DOHH2 (cell line): ENCODE results near the gene SYNDIG1.

Experiments
- H3F3A ChIP-seq: fragments of 200-600 bp; sonication (generic), shearing (Covaris generic); 2 replicates; pipeline ENCODE4 v1.6.0; 2016; ENCODE audit warnings: antibody characterized with exemption, mild to moderate bottlenecking; ENCODE audit not compliant: control insufficient read depth, insufficient read depth
- H3K27ac ChIP-seq: fragments of 200-600 bp; sonication (generic); 2 replicates; pipeline ENCODE4 v1.5.1; 2014; ENCODE audit warnings: low read depth, mild to moderate bottlenecking, low read length, moderate library complexity
- H3K27me3 ChIP-seq: fragments of 200-600 bp; sonication (generic); 2 replicates; pipeline ENCODE4 v1.6.1; 2014; ENCODE audit warnings: mild to moderate bottlenecking, low read length, mixed read lengths; ENCODE audit not compliant: control insufficient read depth
- H3K36me3 ChIP-seq: fragments of 200-600 bp; sonication (generic); 2 replicates; pipeline ENCODE4 v1.6.1; 2014; ENCODE audit warnings: mild to moderate bottlenecking, low read length, moderate library complexity, mixed read lengths; ENCODE audit not compliant: control insufficient read depth
- H3K4me1 ChIP-seq: fragments of 200-600 bp; sonication (generic); 2 replicates; pipeline ENCODE4 v1.6.1; 2014; ENCODE audit warnings: mild to moderate bottlenecking, low read length, mixed read lengths; ENCODE audit not compliant: control insufficient read depth
- H3K4me2 ChIP-seq: fragments of 200-600 bp; sonication (generic); 2 replicates; pipeline ENCODE4 v1.6.0; 2014; ENCODE audit warnings: mild to moderate bottlenecking, low read length, moderate library complexity
- H3K4me3 ChIP-seq: fragments of 200-600 bp; sonication (generic); 2 replicates; pipeline ENCODE4 v1.5.1; 2014; ENCODE audit warnings: mild to moderate bottlenecking, low read length, mixed read lengths
- H3K79me2 ChIP-seq: fragments of 200-600 bp; sonication (generic); 2 replicates; pipeline ENCODE4 v1.6.1; 2014; ENCODE audit warnings: mild to moderate bottlenecking, low read length, mixed read lengths; ENCODE audit not compliant: control insufficient read depth
- H3K9me2 ChIP-seq: fragments of 200-600 bp; sonication (generic); replicated peaks from 2 replicates; pipeline ENCODE4 v1.6.1; 2014; ENCODE audit warnings: mild to moderate bottlenecking, low read length, mixed read lengths; ENCODE audit not compliant: control insufficient read depth
- H3K9me3 ChIP-seq: fragments of 200-600 bp; sonication (generic); 2 replicates; pipeline ENCODE4 v1.6.1; 2014; ENCODE audit warnings: antibody characterized with exemption, low read length, mixed read lengths; ENCODE audit not compliant: control insufficient read depth, insufficient read depth
- H4K20me1 ChIP-seq: fragments of 200-600 bp; sonication (generic); 2 replicates; pipeline ENCODE4 v1.6.0; 2014; ENCODE audit warnings: low read depth, mild to moderate bottlenecking, antibody characterized with exemption, low read length, moderate library complexity; ENCODE audit not compliant: control insufficient read depth, insufficient read depth
- EZH2phosphoT487 ChIP-seq: fragments of 200-600 bp; sonication (generic); IDR thresholded peaks from 2 replicates; pipeline ENCODE4 v1.6.1; 2017; ENCODE audit warnings: borderline replicate concordance, mild to moderate bottlenecking, antibody characterized with exemption, low read length, moderate library complexity, mixed read lengths
- TF ChIP-seq, protein P1 (sequence below): fragments of 200-600 bp; sonication (generic); IDR thresholded peaks from one replicate; pipeline ENCODE4 v1.5.1; 2014; ENCODE audit warnings: antibody characterized with exemption, mild to moderate bottlenecking, low read depth, low read length; ENCODE audit not compliant: poor library complexity, severe bottlenecking

The SYNDIG1 gene

DNA sequence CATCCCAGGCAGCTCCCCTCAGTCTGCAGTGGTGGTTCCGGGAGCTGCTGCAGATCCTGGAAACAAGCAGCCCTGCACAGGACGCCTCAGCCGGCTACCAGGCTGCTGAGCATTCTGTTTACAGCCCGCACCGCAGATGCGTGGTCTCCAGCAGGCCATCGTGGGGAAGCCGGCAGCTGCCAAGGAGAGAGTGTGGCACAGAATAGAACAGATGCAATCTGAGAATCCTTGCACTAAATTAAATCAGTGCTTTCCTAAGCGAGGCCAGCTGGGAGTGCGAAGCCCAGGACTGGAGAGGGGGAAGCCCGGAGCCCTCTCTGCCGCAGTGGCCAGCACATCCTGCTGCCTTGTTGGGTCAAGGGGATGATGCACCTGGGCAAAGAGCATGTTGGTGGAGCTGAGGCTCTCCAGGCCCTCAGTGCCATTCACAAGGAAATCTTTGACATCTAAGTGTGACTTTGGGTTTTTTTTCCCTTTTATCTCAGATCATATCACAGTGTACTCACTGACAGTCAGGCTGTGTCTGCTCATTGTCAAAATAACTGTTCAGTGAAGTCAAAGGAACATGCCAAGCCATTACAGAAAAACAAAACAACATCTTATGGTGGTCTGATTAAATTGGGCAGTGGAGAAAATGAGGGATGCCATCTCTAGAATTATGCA, 118.1 kb downstream of the SYNDIG1 start:
- Histone ChIP-seq H3K36me3 (no peaks in the 10 kb centered on the region), H3K27ac (no peak overlapping the region), H3K27me3 (no peaks in the 10 kb centered on the region), H3K4me1 (peaks cover 7% of the 10 kb centered on the region; the same call in 1 of the 2 replicates), H3K9me3 (no peaks in the 10 kb centered on the region), H3K9me2 (no peaks in the 10 kb centered on the region), H3F3A (no peaks in the 10 kb centered on the region), H3K4me2 (no peak overlapping the region), H3K79me2 (no peaks in the 10 kb centered on the region), H4K20me1 (no peaks in the 10 kb centered on the region), H3K4me3 (no peak overlapping the region)
- no peak for TF ChIP-seq EZH2phosphoT487
- TF ChIP-seq, protein P1, sequence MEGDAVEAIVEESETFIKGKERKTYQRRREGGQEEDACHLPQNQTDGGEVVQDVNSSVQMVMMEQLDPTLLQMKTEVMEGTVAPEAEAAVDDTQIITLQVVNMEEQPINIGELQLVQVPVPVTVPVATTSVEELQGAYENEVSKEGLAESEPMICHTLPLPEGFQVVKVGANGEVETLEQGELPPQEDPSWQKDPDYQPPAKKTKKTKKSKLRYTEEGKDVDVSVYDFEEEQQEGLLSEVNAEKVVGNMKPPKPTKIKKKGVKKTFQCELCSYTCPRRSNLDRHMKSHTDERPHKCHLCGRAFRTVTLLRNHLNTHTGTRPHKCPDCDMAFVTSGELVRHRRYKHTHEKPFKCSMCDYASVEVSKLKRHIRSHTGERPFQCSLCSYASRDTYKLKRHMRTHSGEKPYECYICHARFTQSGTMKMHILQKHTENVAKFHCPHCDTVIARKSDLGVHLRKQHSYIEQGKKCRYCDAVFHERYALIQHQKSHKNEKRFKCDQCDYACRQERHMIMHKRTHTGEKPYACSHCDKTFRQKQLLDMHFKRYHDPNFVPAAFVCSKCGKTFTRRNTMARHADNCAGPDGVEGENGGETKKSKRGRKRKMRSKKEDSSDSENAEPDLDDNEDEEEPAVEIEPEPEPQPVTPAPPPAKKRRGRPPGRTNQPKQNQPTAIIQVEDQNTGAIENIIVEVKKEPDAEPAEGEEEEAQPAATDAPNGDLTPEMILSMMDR, result no peak

DNA sequence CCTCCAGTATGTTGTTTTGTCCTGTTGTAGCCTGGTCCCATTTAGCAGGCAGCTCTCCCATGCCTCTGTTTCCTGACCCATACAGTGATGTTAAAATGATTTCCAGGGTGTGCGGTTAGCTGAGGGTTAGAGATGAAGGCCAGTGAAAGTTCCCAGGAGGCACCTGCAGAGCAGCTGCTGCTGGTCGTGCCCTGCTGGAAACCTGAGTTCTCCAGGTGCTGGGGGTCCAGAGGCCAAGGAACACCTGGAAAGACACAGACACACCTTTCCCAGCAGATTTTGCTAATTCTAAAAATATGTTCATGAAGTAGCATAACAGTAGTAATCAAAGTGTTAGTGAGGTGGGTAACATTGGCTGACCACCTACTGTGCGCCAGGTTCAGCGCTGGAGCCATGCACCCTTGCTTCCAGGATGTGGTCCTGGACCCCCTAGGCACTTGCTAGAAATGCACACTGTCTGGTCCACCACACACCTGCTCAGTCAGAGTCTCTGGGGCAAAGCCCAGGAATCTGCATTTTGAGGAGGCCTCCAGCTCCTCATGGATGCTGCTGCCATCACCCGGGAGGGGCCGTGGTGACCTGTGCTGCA, 118.7 kb downstream of the SYNDIG1 start:
- H3K4me3 ChIP-seq, result no peak overlapping the region
- H3K79me2 ChIP-seq, result no peaks in the 10 kb centered on the region
- peaks cover 7% of the 10 kb centered on the region; the same call in 1 of the 2 replicates for H3K4me1 ChIP-seq
- H3K36me3 ChIP-seq, result no peaks in the 10 kb centered on the region
- no peak overlapping the region for H3K27ac ChIP-seq
- no peaks in the 10 kb centered on the region for H3F3A ChIP-seq
- H3K9me2 ChIP-seq, result no peaks in the 10 kb centered on the region
- H3K9me3 ChIP-seq, result no peaks in the 10 kb centered on the region
- no peaks in the 10 kb centered on the region for H4K20me1 ChIP-seq
- no peak overlapping the region for H3K4me2 ChIP-seq
- H3K27me3 ChIP-seq, result no peaks in the 10 kb centered on the region
- TF ChIP-seq, protein P1, result no peak
- TF ChIP-seq EZH2phosphoT487, result no peak

DNA sequence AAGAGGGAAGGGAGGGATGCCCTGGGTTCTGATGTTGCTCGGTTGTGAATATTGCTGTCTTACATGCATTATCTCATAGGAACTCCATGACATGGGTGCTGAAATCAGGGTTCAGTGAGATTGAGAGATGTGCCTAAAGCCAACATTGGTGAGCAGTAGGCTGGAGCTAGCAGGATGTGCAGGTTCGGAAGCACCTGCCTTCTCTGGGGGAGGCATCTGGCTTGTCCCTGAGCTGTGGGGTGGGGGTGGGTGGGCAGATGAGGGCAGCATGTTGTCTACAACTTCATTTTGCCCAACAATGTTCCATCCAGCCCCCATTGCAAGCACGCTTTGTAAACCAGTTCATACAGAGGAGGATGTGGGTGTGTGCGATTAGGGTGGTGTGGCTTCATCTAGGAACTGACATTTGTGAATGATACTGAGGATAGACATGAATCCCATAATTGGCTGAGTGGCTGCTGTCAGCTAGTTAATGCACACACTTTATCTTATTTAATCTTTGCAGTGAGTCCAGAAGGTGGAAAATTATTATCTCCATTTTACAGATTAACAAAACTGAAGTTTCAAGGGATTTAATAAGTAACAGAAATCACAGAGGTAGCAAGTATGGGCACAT, 119.4 kb downstream of the SYNDIG1 start:
- H4K20me1 ChIP-seq, result no peaks in the 10 kb centered on the region
- no peaks in the 10 kb centered on the region for H3F3A ChIP-seq
- no peak overlapping the region for H3K4me2 ChIP-seq
- no peaks in the 10 kb centered on the region for H3K9me2 ChIP-seq
- H3K27me3 ChIP-seq, result no peaks in the 10 kb centered on the region
- H3K9me3 ChIP-seq, result no peaks in the 10 kb centered on the region
- H3K36me3 ChIP-seq, result no peaks in the 10 kb centered on the region
- H3K27ac ChIP-seq, result no peak overlapping the region
- H3K79me2 ChIP-seq, result no peaks in the 10 kb centered on the region
- TF ChIP-seq, protein P1, result no peak
- TF ChIP-seq EZH2phosphoT487, result no peak
- H3K4me3 ChIP-seq, result no peak overlapping the region
- H3K4me1 ChIP-seq, result peaks cover 7% of the 10 kb centered on the region; the same call in 1 of the 2 replicates
